Measurements from ENCODE around the gene TMEM63C.

DNA sequence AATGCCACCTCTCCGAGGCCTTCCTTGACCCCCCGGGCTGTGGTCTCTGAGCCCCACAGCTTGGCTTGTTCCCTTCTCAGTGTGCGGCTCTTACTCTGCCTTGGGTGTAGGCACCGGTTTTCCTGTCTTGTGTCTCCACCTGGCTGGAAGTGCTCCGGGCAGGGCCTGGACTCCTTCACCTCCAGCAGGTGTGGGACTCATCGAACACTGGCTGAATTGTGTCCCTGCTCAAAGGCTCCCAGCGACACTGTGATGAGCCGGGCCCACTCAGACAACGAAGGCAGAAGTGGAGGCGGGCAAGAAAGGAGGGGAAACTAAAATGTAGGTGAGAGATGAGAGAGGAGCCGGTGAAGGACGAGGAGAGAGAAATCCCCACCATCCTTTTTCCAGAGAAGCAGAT is 18.0 kb downstream of the TMEM63C start:
- TF ChIP-seq CTCF (conservative IDR thresholded peaks at IDR 0.05; ENCODE audit: low read depth, low read length) (no peak), EZH2 (IDR thresholded peaks at IDR 0.05; ENCODE audit: low read length, unreplicated experiment) (no peak)

Data from PC-3 (cell line).